IPS-18a (cell line): ENCODE measurements around the gene PLEKHS1.

Experiments
- H3K27ac ChIP-seq: one replicate; pipeline ENCODE4 v1.5.1; 2013; ENCODE audit warnings: low read length
- H3K27me3 ChIP-seq: one replicate; pipeline ENCODE4 v1.6.1; 2013; ENCODE audit warnings: mild to moderate bottlenecking, low read length; ENCODE audit not compliant: control insufficient read depth, insufficient read depth
- H3K36me3 ChIP-seq: one replicate; pipeline ENCODE4 v1.6.1; 2013; ENCODE audit warnings: low read depth, low read length; ENCODE audit not compliant: control insufficient read depth
- H3K4me1 ChIP-seq: one replicate; pipeline ENCODE4 v1.6.1; 2013; ENCODE audit warnings: low read depth, low read length; ENCODE audit not compliant: control insufficient read depth
- H3K4me3 ChIP-seq: one replicate; pipeline ENCODE4 v1.5.1; 2013; ENCODE audit warnings: low read length
- H3K9ac ChIP-seq: one replicate; pipeline ENCODE4 v1.6.1; 2013; ENCODE audit warnings: mild to moderate bottlenecking, low read length, moderate library complexity
- H3K9me3 ChIP-seq: one replicate; pipeline ENCODE4 v1.6.1; 2013; ENCODE audit warnings: low read depth, low read length; ENCODE audit not compliant: control insufficient read depth

The PLEKHS1 gene

DNA sequence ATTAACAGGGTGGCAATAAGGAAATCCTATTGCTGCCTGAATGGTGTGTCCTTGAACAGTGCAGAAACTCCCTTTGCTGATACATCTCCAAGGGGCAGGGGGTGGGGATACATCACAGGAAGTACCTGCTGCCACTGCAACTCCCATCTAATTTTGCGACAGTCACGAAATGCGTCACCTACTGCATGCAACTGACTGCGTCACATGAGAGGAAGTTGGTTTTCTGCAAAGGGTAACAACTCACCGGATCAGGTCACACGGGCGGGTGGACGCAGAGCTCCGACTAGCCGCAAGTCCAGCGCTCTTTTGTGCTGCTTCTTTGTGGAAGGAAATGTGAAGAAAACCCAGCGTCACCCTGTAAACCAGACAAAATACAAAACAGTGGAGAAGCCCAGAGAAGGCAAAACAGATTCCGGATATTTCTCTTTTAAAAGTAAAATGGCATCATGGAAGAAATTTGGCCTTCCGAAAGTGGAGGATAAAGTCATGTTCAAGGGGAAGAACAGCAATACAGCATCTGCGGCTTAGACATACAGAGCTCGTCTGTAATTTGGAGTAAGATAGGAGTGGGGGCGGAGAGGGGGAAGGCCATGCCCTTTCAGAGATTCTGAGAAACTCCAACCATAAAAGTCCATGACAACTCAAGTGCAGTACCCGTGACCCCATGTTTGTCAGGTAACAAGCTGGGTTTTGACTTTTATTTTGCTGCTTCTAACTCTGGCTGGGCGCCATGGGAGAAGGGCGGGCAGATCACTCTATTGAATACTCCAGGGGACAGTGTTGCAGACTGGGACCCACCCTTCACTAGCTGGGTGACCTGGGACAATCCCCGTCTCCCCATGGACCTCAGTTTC, 32.3 kb upstream of the PLEKHS1 start:
- Histone ChIP-seq H3K4me1 (no peaks in the 10 kb centered on the region), H3K27ac (no peak overlapping the region), H3K36me3 (no peaks in the 10 kb centered on the region), H3K27me3 (no peaks in the 10 kb centered on the region), H3K4me3 (no peak overlapping the region), H3K9ac (no peak overlapping the region), H3K9me3 (no peaks in the 10 kb centered on the region)

DNA sequence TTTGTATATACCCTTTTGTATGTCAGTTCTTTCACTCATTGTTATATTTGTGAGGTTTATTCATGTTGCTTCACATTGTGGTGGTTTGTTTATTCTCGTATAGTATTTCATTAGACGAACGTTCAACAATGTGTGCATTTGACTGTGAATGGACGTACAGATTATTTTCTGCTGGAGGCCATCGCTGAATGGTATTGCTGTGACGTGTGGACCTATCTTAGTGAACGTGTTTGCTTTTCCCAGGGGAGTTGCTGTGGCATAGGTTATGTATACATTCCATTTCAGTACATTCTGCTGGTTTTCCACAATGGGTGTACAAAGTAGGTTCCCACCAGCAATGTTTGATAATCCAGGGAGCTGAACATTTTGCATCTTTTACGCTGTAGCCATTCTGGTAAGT, 31.1 kb upstream of the PLEKHS1 start:
- no peaks in the 10 kb centered on the region for H3K36me3 ChIP-seq
- no peaks in the 10 kb centered on the region for H3K4me1 ChIP-seq
- H3K9ac ChIP-seq: no peak overlapping the region
- H3K4me3 ChIP-seq: no peak overlapping the region
- no peaks in the 10 kb centered on the region for H3K27me3 ChIP-seq
- no peaks in the 10 kb centered on the region for H3K9me3 ChIP-seq
- no peak overlapping the region for H3K27ac ChIP-seq

DNA sequence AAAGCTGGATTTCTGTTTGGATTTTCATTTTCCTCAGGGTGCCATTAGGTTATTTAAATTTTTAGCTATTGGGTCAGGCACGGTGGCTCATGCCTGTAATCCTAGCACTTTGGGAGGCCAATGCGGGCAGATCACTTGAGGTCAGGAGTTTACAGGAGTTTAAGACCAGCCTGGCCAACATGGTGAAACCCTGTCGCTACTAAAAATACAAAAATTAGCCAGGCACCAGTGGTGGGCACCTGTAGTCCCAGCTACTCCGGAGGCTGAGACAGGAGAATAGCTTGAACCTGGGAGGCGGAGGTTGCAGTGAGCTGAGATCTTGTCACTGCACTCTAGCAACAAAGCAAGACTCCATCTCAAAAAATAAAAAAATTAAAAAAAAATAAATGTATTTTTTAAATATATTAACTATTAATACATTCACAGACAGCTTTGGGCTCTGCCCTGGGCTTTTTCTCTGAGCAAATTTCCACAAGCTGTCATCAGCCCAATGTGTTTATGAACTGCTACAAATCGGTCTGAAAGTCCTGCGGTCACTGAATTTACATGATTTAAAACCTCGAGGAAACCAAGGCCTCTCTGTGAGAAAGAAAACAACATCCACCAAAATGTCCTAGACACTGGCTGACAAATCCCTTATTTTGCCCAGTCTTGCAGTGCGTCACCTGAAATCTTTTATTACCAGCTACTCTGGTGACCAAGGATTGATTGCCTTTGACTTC, 19.2 kb upstream of the PLEKHS1 start:
- H3K4me3 ChIP-seq: no peak overlapping the region
- no peak overlapping the region for H3K9ac ChIP-seq
- no peaks in the 10 kb centered on the region for H3K9me3 ChIP-seq
- no peaks in the 10 kb centered on the region for H3K36me3 ChIP-seq
- H3K27me3 ChIP-seq: no peaks in the 10 kb centered on the region
- no peak overlapping the region for H3K27ac ChIP-seq
- H3K4me1 ChIP-seq: no peaks in the 10 kb centered on the region

DNA sequence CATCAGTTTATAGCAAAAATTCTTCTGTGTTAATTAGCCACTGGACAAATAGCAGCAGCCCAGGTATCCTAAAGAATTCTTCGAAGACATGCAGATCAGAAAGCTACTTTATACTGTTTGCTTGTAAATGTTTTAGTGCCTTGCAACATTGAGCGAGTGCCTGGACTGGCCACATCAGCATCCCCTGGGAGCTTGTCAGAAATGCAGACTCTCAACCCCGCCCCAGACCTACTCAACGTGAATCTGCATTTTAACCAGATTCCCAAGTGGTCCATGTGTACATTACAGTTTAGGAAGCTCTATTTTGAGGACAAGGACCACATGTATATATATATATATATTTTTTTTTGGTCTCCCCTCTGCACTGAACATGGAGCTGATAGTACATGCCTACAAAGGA, 18.5 kb upstream of the PLEKHS1 start:
- no peaks in the 10 kb centered on the region for H3K4me1 ChIP-seq
- H3K9ac ChIP-seq: no peak overlapping the region
- H3K4me3 ChIP-seq: no peak overlapping the region
- H3K36me3 ChIP-seq: no peaks in the 10 kb centered on the region
- no peak overlapping the region for H3K27ac ChIP-seq
- no peaks in the 10 kb centered on the region for H3K27me3 ChIP-seq
- no peaks in the 10 kb centered on the region for H3K9me3 ChIP-seq

DNA sequence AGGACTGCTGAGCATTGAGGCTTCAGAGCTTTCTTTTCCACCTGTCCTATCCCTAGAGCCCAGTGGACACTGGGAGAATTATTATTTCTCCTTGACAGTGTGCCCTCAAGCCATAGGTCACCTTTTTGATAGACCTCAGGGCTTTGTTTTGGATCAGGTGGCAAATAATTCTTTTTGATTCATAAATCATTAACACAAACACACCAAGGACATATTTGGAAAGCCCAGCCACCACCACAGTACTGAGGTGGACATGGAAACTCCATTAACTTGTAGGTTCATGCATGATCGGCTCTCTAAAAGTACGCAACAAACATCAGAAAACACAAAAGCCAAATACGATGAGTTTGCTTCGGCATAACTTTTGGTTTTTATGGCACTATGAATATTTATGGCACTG, 17.8 kb upstream of the PLEKHS1 start:
- Histone ChIP-seq H3K27me3 (no peaks in the 10 kb centered on the region), H3K36me3 (no peaks in the 10 kb centered on the region), H3K9me3 (no peaks in the 10 kb centered on the region), H3K9ac (no peak overlapping the region), H3K27ac (no peak overlapping the region), H3K4me1 (no peaks in the 10 kb centered on the region), H3K4me3 (no peak overlapping the region)

DNA sequence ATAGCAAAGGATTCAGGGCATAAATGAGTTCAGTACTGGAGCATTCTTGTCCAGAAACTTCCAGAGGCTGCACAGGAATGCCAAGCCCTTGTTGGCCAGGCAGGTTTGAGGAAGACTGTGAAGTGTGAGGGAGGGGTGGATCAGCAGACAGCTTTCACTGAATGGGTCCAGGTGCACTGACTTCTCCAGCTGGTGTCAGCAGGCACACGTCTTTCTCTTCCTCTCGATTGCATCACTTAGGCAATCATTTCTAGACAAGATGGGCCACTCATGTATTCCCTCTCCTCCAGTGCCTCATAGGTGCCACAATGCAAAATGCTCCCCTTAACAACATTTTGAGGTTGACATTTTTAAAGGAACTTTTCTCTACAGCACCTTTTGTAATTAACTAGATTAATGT, 15.6 kb upstream of the PLEKHS1 start:
- no peaks in the 10 kb centered on the region for H3K27me3 ChIP-seq
- H3K27ac ChIP-seq: no peak overlapping the region
- H3K36me3 ChIP-seq: no peaks in the 10 kb centered on the region
- no peak overlapping the region for H3K4me3 ChIP-seq
- H3K4me1 ChIP-seq: no peaks in the 10 kb centered on the region
- no peak overlapping the region for H3K9ac ChIP-seq
- no peaks in the 10 kb centered on the region for H3K9me3 ChIP-seq

DNA sequence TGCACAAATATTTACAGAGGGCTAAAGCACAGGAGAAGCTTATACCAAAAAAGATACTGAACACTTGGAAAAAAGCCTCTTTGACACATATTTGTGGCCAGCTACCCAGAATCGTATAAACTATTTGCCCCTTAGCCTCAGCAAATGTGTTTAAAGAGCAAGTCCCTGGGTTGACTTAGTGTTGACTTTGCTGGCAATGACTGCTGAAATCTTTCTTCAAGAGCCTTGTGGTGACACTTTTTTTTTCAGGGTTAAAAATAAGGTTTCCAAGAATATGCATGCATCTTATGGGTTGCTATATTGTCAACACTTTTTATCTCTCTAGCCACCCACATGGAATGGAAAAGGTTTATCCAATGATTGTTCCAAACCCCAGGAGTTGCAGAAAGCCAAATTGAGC, 14.9 kb upstream of the PLEKHS1 start:
- Histone ChIP-seq H3K9ac (no peak overlapping the region), H3K27ac (no peak overlapping the region)

DNA sequence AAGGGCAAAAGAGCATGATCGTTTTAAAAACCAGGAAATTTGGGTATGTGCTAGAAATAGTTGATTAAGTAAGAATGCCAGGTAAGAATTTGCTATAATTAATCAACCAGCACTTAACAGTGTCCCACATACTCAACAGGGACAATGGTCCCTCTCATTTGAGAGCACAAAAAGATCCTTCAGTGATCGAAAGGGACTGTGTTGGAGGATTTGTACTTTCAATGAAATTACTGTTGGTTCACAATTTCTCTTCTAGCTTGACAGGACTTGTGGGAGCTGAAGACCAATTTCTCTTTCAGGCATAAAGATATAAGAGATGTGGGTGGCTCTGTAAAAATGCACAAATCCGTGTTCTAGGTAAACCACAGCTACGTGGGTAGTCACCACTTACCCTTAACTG, 12.5 kb upstream of the PLEKHS1 start:
- Histone ChIP-seq H3K9ac (no peak overlapping the region), H3K27me3 (no peaks in the 10 kb centered on the region), H3K4me3 (no peak overlapping the region), H3K9me3 (no peaks in the 10 kb centered on the region), H3K36me3 (no peaks in the 10 kb centered on the region), H3K4me1 (no peaks in the 10 kb centered on the region), H3K27ac (no peak overlapping the region)

More for the DNA sequence above, 14.9 kb upstream of the PLEKHS1 start:
- H3K4me3 ChIP-seq: no peak overlapping the region
- H3K27me3 ChIP-seq: no peaks in the 10 kb centered on the region
- H3K36me3 ChIP-seq: no peaks in the 10 kb centered on the region
- H3K9me3 ChIP-seq: no peaks in the 10 kb centered on the region
- H3K4me1 ChIP-seq: no peaks in the 10 kb centered on the region

DNA sequence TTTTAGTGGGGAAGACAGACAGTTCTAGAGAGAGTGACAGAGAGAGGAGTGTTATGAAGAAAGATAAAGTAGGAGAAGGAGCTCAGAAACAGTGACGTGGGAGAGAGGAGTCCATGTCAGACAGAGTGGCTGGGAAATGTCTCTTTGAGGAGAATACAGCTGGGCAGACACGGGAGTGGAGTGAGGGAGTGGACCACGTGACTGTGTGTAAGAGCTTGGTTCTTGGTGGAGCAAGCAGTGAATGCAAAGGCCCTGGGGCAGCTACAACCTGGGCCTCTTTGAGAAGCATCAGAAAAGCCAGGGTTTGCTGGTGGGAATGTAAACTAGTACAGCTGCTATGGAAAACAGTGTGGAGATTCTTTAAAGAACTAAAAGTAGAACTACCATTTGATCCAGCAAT, 11.9 kb upstream of the PLEKHS1 start:
- Histone ChIP-seq H3K27me3 (no peaks in the 10 kb centered on the region), H3K27ac (no peak overlapping the region), H3K4me1 (no peaks in the 10 kb centered on the region), H3K4me3 (no peak overlapping the region), H3K9ac (no peak overlapping the region), H3K9me3 (no peaks in the 10 kb centered on the region), H3K36me3 (no peaks in the 10 kb centered on the region)

DNA sequence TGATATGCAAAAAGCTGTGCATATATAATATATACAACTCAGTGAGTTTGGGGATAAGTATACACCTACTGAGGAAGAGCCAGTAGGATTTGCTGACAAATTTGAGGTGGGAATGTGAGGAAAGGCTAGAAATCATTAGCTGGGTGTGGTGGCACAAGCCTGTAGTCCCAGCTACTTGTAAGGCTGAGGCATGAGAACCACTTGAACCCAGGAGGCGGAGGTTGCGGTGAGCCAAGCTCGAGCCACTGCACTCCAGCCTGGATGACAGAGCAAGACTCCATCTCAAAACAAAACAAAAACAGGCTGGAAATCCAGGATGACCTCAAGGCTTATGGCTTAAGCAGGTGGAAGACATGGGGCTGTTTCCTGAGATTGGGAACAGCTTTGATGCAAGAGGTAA, 10.6 kb upstream of the PLEKHS1 start:
- Histone ChIP-seq H3K9me3 (no peaks in the 10 kb centered on the region), H3K4me3 (no peak overlapping the region), H3K27ac (no peak overlapping the region), H3K4me1 (no peaks in the 10 kb centered on the region), H3K9ac (no peak overlapping the region), H3K36me3 (no peaks in the 10 kb centered on the region), H3K27me3 (no peaks in the 10 kb centered on the region)

DNA sequence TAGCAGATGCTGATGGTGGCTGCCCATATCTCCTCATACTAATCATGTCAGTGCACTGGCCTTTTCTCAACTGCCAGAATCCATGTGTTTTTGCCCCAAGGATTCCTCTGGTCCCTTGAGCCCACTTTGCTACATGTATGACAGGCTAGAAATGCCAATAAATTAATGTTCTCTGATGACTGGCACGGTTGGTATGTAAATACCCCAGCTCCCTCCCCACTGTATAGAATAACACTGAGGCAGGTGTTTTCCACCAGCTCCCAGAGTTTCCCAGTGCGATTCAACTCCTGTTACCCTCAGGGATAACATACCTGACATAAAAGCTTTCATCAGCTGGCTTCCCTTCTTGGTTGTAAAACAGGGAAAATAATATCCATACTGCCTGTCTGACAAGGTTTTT, 9.0 kb upstream of the PLEKHS1 start:
- no peaks in the 10 kb centered on the region for H3K9me3 ChIP-seq
- H3K4me1 ChIP-seq: no peaks in the 10 kb centered on the region
- no peak overlapping the region for H3K9ac ChIP-seq
- H3K27me3 ChIP-seq: no peaks in the 10 kb centered on the region
- no peak overlapping the region for H3K4me3 ChIP-seq
- H3K27ac ChIP-seq: no peak overlapping the region
- H3K36me3 ChIP-seq: no peaks in the 10 kb centered on the region

DNA sequence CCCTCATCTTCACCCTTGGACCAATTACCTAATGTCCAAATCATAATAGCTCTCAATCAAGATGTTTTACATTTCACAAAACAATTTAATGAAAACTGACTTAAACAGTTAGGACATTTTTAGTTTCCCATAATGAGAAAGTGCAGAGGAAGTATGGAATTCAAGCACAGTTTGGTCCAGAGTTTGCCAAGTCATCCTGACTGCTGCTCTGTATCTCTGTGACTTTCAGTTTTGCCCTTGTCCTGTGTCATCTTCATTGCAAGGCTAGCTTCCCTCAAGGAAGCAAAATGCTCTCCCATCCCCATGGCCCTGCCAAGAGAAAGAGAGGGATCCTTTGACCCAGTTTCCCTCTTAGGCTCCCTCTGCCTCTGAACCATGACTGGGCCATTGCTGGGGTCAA, 7.9 kb upstream of the PLEKHS1 start:
- H3K36me3 ChIP-seq: no peaks in the 10 kb centered on the region
- H3K27me3 ChIP-seq: no peaks in the 10 kb centered on the region
- H3K4me3 ChIP-seq: no peak overlapping the region
- no peak overlapping the region for H3K9ac ChIP-seq
- H3K4me1 ChIP-seq: no peaks in the 10 kb centered on the region
- H3K27ac ChIP-seq: no peak overlapping the region
- H3K9me3 ChIP-seq: no peaks in the 10 kb centered on the region
